ENCODE data around the gene EDIL3.

DNA sequence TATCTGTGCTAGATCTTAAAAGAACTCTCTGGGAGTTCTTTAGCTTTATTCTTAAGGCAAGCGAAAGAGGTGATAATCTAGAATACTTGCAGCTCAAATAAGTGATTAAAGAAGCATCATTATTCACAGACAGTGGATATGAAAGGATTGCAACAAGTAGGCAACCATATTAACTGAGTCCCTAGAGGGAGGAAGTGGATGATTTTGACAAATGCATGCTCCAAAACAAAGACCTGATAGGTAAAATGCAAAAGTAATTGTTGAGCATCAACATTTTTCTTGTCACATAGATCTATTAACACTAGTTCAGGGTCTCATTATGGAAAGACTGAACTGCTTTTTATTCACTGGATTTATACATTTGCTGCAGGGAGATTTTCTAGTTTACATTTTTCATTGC lies 109.1 kb downstream of the EDIL3 start:
- no peak for TF ChIP-seq CTCF (IDR thresholded peaks at IDR 0.05)
- TF ChIP-seq, protein P1, sequence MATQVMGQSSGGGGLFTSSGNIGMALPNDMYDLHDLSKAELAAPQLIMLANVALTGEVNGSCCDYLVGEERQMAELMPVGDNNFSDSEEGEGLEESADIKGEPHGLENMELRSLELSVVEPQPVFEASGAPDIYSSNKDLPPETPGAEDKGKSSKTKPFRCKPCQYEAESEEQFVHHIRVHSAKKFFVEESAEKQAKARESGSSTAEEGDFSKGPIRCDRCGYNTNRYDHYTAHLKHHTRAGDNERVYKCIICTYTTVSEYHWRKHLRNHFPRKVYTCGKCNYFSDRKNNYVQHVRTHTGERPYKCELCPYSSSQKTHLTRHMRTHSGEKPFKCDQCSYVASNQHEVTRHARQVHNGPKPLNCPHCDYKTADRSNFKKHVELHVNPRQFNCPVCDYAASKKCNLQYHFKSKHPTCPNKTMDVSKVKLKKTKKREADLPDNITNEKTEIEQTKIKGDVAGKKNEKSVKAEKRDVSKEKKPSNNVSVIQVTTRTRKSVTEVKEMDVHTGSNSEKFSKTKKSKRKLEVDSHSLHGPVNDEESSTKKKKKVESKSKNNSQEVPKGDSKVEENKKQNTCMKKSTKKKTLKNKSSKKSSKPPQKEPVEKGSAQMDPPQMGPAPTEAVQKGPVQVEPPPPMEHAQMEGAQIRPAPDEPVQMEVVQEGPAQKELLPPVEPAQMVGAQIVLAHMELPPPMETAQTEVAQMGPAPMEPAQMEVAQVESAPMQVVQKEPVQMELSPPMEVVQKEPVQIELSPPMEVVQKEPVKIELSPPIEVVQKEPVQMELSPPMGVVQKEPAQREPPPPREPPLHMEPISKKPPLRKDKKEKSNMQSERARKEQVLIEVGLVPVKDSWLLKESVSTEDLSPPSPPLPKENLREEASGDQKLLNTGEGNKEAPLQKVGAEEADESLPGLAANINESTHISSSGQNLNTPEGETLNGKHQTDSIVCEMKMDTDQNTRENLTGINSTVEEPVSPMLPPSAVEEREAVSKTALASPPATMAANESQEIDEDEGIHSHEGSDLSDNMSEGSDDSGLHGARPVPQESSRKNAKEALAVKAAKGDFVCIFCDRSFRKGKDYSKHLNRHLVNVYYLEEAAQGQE (IDR thresholded peaks at IDR 0.05; ENCODE audit: insufficient read depth in 1 of 2, low read depth in 2 of 2, low read length in 1 of 2), result no peak
